ENCODE results near the gene GSKIP.

The GSKIP gene

DNA sequence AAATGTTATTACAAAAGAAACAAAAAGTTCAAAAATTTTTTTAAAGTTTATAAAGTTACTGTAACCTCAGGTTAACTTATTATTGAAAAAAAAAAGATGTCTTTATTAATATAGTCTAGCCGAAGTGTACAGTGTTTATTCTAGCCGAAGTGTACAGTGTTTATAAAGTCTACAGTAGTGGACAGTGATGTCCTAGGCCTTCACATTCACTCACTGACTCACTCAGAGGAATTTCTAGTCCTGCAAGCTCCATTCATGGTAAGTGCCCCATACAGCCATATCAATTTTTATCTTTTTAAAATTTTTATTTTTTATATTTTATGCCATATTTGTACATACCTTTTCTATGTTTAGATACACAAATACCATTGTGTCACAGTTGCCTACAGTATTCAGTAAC lies 10.6 kb upstream of the GSKIP start:
- Histone ChIP-seq H3K4me1 (peaks cover 0 to 4% (median 0%) of the 10 kb centered on the region in 4 donors), H3K9me3 (no peaks in the 10 kb centered on the region), H3K27ac (no peak overlapping the region), H3K4me3 (no peak overlapping the region), H3K27me3 (no peaks in the 10 kb centered on the region), H3K36me3 (no peaks in the 10 kb centered on the region)
- DNase-seq: no peak
- TF ChIP-seq, protein P1, sequence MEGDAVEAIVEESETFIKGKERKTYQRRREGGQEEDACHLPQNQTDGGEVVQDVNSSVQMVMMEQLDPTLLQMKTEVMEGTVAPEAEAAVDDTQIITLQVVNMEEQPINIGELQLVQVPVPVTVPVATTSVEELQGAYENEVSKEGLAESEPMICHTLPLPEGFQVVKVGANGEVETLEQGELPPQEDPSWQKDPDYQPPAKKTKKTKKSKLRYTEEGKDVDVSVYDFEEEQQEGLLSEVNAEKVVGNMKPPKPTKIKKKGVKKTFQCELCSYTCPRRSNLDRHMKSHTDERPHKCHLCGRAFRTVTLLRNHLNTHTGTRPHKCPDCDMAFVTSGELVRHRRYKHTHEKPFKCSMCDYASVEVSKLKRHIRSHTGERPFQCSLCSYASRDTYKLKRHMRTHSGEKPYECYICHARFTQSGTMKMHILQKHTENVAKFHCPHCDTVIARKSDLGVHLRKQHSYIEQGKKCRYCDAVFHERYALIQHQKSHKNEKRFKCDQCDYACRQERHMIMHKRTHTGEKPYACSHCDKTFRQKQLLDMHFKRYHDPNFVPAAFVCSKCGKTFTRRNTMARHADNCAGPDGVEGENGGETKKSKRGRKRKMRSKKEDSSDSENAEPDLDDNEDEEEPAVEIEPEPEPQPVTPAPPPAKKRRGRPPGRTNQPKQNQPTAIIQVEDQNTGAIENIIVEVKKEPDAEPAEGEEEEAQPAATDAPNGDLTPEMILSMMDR (IDR thresholded peaks at IDR 0.05): no peak
- intact Hi-C loops (cut with DNase I; ENCODE audit: low total_unique reads): no loop called here

DNA sequence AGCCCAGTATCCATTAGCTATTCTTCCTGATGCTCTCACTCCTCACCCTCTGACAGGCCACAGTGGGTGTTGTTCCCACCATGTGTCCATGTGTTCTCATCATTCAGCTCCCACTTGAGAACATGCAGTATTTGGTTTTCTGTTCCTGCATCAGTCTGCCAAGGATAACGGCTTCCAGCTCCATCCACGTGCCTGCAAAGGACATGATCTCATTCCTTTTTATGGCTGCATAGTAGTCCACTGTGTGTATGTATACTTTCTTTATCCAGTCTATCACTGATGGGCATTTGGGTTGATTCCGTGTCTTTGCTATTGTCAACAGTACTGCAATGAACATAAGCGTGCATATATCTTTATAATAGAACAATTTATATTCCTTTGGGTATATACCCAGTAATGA lies 9.1 kb upstream of the GSKIP start:
- Histone ChIP-seq H3K9me3 (no peaks in the 10 kb centered on the region), H3K27ac (no peak overlapping the region), H3K4me3 (no peak overlapping the region), H3K36me3 (no peaks in the 10 kb centered on the region), H3K4me1 (peaks cover 0 to 7% (median 0%) of the 10 kb centered on the region in 4 donors), H3K27me3 (no peaks in the 10 kb centered on the region)
- no peak for DNase-seq
- intact Hi-C loops (cut with DNase I; ENCODE audit: low total_unique reads): no loop called here
- TF ChIP-seq, protein P1 (IDR thresholded peaks at IDR 0.05): no peak

DNA sequence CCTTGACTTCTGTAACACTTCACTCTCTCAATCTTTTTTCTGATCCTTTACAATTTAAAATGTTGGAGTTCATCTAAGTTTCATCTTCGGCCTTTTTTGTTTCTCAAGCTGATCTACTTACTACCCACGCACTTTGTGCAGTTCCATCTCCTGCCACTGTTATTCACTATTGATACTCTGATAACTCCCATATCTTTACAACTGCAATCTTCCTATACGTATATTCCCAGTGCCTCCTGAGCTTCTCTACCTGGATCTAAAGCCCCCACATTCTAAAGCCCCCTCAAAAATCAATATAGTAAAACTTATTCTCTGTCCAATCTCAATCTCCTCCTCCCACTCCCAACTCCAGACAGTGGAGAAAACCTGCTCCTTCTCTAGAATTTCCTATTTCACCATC lies 6.1 kb upstream of the GSKIP start:
- H3K4me3 ChIP-seq: no peak overlapping the region
- intact Hi-C loops (cut with DNase I; ENCODE audit: low total_unique reads): no loop called here
- H3K9me3 ChIP-seq: no peaks in the 10 kb centered on the region
- H3K27me3 ChIP-seq: no peaks in the 10 kb centered on the region
- TF ChIP-seq, protein P1 (IDR thresholded peaks at IDR 0.05): no peak
- H3K36me3 ChIP-seq: no peaks in the 10 kb centered on the region
- H3K27ac ChIP-seq: no peak overlapping the region
- peaks cover 0 to 35% (median 11%) of the 10 kb centered on the region in 4 donors for H3K4me1 ChIP-seq
- no peak for DNase-seq

DNA sequence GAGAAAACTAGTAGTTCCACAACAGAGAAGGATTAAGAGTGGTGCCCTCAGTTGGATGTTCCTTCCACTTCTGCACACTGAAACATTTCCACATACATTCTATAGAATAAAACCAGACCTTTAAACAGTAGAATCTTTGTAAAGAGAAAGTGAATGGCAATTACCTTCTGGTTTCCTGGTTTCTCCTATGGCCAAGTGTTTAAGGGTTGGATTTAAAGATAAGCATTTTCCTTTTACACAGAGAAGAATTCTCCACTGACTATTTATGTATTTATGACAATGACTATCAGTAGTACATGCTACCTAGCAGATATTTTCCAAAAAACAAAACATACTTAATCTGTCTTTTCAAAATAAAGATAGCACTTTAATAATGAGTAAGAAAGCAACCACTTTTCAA lies 3.4 kb upstream of the GSKIP start:
- H3K36me3 ChIP-seq: no peaks in the 10 kb centered on the region
- H3K9me3 ChIP-seq: no peaks in the 10 kb centered on the region
- no peak for DNase-seq
- no peak overlapping the region for H3K4me3 ChIP-seq
- intact Hi-C loops (cut with DNase I; ENCODE audit: low total_unique reads): no loop called here
- H3K27me3 ChIP-seq: no peaks in the 10 kb centered on the region
- H3K27ac ChIP-seq: no peak overlapping the region
- TF ChIP-seq, protein P1 (IDR thresholded peaks at IDR 0.05): no peak
- H3K4me1 ChIP-seq: peaks cover 0 to 42% (median 18%) of the 10 kb centered on the region in 4 donors

DNA sequence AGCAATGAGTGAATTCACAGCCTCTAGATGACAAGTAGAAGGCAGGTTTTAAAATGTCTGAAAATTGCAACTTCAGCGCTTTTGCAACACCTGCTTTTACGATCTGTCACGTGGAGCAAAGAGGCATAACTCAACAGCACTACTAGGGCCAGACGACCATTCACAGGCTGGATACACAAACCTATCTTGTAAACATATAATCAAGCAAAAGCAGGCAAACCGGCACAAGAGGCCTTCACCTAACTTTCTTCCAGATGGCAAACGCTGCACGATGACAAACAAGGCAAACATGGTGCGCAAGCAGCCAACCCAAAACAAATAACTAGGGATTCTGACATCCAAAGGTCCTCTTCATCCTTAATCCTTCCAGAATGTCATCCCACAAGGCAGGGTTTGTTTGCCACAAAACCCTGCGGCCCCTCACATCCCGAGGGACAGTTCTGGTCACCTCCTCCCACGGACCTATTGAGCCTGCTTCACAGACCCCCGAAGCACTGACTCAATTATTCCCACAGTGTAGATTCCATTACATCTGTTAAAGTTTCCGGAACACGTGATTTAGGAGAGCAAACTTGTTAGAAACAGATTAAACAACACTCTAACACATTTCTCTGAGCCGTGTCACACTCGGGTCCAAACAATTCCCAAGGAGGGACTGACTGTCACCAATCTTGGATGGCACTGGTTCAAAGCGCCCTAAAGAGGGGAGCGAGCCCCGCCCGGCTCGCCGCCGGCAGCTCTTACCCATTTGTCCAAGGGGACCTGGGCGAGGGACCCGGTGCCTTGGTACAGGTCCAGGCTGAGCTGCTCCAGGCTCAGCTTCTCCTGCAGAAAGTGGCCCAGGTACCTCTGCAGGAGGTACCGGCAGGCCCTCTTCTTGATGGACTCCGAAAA lies 1.0 kb upstream of the GSKIP start:
- TF ChIP-seq, protein P1 (IDR thresholded peaks at IDR 0.05): no peak
- H3K4me1 ChIP-seq: peaks cover 0 to 45% (median 19%) of the 10 kb centered on the region in 4 donors
- H3K4me3 ChIP-seq: peak overlapping the region; percentile 94 to 95
- no peaks in the 10 kb centered on the region for H3K9me3 ChIP-seq
- H3K36me3 ChIP-seq: no peaks in the 10 kb centered on the region
- intact Hi-C loops (cut with DNase I; ENCODE audit: low total_unique reads): loop anchor here (2.0 kb wide), 1 partner anchor 140 kb away; the partner anchor contains the start of gene PAPOLA
- DNase-seq: peak; percentile 28 to 72
- H3K27ac ChIP-seq: peak overlapping the region; percentile 92
- no peaks in the 10 kb centered on the region for H3K27me3 ChIP-seq

Data from tibial artery (tissue), 4 donors.